OCI-M1 (cell line): ENCODE results near the gene SRR.

Experiments used
- DNase-seq: peaks from one replicate; lab custom pipeline; 2025; lab: John Stamatoyannopoulos, UW

The SRR gene

DNA sequence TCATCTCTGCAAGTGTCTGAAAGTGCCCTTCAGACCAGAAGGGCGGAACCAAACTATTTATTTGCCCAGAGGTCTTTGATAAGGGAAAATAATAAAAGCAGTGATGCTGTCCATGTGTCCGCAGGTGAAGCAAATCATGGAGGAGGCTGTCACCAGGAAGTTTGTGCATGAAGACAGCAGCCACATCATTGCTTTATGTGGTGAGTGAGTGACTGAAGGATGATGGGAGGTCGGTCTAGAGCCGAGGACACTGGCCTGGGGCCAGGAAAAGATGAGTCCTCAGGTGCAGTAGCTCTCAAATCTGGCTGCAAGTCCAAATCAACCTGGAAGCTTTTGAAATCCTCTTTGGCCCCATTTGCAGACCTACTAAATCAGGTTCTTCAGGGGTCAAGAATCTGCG, 39.7 kb downstream of the SRR start:
- DNase-seq, result no peak

DNA sequence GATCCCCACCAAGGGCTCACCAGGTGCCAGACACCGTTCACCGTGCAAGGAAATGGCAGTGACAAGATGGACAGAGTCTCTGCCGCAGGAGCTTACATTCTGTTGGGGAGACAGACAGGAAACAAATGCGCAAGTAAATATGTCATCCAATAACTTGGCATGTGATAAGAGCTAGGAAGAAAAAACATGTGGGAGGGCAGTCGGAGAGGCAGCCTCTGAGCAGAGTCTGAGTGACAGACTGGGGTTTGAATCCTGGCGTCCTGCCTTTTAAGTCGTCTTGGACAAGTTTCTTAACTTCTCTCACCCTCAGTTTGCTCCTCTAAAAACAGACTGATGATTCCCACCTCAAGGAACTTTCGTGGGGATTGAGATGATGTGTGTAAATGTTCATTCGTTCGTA, 40.8 kb downstream of the SRR start:
- DNase-seq, result no peak

DNA sequence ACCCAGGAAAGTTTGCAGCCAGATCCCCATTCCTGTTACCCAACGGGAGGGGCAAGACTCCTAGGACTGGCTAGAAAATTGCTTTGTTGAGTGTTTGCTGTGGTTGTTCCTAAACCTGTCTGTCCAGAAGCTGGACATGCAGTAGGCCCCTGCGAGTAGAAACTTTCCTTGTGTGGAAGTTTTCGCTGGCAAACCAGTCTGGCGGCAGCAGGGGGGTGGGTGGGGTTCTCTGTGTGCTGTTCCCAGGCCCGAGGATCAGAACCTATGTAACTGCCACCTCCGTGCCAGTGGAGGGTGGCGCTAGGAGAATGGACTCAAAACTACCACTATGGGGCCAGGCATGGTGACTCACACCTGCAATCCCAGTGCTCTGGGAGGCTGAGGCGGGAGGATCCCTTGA, 42.7 kb downstream of the SRR start:
- no peak for DNase-seq

DNA sequence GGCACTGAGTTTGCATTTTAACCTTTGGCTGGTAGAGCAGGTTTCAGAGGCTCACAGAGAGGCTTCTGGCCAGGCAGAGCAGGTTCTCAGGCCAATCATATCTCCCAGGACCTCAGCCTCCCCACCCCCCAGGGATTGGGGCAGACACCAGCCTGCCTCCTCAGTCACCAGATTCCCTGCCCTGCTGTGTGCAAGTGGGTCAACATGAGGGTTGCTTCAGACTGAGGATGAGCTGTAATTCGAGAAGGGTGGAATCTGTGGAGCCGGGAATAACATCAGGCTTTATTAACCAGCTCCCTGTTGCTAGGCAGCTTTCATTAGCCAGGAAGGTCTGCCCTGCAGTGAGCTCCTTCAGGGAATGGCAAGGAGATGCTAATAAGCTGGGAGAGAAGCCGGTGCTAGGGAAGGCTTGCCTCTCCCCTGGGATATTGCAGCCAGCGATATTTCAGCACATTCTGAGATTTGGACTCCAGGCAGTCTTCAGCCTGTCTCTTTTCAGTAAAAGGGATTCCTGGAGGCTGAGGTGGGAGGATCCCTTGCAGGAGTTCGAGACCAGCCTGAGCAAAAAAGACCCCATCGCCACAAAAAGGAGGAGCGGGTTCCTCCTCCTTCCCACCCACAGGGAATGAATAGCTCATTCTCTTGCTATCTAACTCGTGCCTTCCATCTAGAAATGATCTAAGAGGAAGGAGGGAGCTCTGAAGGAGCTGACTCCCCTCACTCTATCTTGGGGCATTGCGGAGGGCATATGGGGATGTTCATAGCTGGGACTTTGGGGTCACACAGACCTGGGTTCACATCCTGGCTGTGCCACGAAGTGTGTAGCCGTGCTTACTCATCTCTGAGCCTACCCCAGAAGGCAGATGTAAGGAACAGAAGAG, 44.3 kb downstream of the SRR start:
- no peak for DNase-seq

DNA sequence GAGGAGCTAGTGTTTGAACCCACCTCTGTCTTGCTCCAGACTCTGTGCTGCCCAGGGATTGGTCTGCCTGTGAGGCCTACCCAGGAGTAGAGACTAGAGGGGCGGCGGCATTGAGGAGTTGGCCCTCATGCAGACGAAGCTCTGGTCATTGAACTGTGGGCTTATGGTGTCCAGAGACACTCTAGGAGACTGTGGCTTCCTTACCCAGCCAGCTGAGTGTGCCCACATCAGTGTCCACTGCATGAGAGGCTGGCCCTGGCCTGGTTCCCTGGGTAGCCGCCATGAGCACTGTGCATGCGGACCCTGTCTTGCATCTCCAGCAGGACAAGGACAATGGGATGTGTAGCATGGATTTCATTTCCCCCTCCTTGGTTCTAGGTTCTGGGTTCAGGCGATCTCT, 47.5 kb downstream of the SRR start:
- DNase-seq, result no peak

DNA sequence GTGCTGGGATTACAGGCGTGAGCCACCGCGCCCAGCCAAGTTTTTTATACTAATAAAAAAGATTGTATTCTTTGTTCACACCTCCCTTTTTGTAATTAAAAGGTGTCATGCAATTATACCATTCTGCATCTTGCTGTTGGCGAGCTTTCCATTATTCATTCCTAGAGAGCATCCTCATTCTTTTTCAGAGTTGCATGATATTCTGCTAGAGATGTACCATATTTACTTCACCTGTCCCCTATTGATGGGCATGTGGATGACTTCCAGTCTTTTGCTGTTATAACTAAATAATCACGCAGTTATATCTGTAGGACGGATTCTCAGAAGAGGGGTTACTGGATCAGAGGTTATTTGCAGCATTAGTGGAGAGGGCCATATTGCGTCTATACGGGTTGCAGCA, 50.6 kb downstream of the SRR start:
- no peak for DNase-seq

DNA sequence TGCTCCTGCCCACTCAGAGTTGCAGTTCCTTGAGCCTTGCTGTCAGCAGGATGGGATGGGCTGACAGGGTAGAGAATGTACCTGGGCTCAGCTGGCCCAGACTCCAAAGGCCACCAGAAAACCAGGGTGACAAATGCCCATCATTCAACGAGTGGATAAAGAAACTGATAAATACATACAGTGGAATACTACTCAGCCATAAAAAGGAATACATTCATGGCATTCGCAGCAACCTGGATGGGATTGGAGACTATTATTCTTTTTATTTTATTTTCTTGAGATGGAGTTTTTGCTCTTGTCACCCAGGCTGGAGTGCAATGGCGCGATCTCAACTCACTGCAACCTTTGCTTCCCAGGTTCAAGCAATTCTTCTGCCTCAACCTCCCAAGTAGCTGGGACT, 53.5 kb downstream of the SRR start:
- no peak for DNase-seq

DNA sequence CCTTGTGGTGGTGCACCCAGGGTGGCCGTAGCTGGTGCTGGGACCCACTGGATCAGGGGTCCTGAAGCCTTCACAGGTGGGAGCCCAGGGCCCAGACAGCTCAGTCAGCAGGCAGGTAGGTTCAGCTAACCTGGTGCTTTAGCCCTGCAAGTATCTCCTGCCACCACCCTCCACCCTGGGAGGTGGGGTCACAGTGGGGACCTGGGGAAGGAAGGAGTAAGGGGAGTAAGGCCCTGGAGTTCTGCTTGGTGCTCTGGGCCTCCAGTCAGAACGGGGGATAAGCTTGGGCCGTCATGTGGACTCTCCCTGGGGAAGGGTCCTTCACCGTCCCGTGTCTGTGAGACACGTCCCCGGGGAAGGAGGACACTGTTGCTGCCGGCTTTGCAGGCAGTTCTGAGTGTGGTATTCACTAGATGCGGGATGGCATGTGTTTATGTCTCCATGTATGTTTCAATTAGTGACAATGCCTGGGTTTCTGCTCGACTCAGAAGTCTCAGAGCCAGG, 54.2 kb downstream of the SRR start:
- no peak for DNase-seq

DNA sequence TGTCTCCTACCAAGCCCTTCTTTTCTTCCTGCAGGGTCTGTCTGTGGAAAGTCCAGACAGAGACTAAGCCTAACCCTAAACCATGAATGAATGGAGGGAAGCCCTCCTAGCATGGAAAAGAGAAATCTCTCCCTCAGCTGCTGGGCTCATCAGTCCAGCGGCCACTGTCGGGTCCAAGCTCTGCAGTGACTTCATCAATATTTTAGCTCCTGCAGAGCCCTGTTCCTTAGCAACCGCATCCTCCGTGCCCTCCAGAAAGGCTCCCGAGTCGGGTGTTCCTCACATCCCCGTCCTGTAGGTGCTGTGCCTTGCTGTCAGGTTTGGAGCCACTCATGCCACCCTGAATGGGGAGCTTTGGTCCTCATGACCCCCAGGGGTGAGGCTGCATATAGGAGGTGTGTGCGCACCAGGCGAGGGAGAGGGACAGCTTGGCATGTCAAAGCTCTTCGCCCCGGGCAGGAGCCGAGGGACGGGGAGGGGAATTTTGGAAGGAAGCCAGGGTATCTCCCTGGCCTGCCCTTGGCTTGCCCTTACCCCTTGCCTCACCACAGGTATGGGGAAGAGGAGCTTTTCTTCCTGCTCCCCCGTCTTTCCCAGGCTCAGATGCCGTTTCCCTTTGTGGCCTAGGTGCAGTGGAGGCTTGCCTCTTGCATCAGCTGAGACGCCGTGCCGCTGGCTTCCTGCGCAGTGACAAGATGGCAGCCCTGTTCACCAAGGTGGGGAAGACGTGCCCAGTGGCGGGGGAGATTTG, 57.4 kb downstream of the SRR start:
- no peak for DNase-seq

DNA sequence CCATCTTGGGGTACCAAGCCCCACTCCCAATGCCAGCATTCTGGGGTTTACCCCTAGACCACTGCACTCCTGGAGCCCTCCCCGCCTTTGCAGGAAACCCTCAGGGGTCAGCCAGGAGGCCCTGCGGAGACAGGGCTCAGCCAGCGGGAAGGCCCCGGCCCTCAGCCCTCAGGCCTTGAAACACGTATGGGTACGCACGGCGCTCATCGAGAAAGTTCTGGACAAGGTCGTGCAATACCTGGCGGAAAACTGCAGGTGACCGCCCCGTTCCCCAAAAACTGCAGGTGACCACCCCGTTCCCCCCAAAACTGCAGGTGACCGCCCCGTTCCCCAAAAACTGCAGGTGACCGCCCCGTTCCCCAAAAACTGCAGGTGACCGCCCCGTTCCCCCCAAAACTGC, 58.3 kb downstream of the SRR start:
- DNase-seq, result no peak

DNA sequence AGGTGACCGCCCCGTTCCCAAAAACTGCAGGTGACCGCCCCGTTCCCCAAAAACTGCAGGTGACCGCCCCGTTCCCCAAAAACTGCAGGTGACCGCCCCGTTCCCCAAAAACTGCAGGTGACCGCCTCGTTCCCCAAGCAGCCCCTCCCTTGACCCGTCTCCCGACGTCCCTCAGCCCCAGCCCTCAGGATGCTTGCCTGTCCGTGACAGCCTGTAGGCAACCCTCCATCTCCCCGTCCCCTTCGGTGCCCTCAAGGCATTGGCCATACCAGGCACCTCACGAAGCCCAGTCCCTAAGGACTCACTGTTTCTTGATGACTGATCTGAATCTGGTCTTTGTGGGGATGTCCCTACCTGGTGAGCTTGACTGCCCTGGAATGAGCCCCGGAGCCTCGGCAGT, 58.7 kb downstream of the SRR start:
- DNase-seq, result no peak

DNA sequence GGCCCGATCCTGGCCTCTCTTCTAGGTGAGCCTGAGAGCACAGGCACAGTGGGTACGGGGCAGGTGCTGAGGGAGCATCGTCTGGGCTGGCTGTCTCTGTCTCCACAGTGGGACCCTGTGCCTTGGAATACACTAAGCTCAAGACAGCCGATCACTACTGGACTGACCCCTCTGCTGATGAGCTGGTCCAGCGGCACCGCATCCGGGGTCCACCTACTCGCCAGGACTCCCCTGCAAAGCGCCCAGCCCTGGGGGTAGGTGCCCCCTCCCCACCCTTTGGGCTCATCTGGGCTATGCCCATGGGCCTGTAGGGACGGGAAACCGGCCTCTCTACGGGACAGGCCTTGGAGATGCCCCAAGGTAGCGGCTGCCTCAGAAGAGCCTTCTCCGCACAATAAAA, 59.1 kb downstream of the SRR start:
- no peak for DNase-seq

DNA sequence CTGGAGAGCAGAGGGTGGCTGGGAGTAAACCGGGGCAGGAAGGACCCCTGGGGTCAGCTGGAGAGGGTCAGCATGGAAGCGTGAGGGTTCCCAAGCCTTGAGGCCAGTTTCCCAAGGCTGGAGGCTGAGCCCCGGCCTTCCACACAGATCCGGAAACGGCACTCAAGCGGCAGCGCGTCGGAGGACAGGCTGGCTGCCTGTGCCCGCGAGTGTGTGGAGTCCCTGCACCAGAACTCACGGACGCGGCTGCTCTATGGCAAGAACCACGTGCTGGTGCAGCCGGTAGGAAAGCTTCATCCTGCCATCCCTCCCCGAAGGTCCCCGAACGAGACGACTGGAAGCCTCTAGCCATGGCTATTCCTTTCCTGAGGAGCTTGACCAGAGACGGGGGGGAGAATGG, 59.6 kb downstream of the SRR start:
- no peak for DNase-seq

DNA sequence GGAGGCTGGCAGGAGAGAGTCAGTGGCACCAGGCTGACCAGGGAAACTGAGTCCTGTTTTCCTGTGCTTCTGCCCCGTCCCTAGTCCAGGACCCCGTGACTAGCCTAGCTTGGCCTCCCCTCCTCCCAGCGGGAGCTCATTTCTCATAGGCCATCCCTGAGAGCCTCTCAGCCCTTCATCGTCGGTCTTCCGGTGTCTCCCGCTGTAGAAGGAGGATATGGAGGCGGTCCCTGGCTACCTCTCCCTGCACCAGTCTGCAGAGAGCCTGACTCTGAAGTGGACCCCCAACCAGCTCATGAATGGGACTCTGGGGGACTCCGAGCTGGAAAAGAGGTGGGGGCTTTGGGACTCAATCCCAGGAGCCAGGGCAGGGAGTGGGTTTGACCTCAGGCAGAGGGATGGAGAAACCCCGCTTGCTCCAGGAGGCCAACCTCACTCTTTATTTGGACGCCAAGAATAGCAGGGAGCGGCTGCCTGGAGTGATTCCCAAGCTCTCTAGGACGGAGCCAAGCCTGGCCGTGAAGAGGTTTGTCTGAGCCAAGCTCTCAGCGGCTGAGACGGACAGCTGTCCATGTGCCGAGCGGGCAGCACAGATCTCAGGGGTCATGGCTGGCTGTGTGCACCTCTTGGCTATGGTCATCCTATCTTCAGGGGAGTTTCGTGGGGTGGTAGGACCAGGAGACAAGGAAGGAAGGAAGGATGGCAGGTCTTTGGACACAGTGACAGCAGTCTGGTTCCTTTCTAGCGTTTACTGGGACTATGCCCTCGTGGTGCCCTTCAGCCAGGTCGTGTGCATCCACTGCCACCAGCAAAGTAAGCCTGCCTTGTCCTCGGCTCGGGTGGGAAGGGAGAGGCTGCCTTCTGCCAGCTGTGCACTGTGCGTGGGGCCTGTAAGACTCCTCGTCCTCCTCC, 60.4 kb downstream of the SRR start:
- no peak for DNase-seq

DNA sequence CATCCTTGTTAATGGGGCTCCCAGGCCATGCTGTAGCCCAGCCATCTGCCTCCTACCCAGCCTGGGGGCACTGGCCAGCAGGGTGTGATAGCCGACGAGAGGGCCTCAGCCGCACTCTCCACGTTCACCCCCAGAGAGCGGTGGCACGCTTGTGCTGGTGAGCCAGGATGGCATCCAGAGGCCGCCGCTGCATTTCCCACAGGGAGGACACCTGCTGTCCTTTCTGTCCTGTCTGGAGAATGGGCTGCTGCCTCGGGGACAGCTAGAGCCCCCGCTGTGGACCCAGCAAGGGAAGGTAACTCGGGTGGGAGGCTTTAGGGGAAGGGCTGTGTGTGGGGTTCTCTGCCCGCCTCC, 61.0 kb downstream of the SRR start:
- no peak for DNase-seq

DNA sequence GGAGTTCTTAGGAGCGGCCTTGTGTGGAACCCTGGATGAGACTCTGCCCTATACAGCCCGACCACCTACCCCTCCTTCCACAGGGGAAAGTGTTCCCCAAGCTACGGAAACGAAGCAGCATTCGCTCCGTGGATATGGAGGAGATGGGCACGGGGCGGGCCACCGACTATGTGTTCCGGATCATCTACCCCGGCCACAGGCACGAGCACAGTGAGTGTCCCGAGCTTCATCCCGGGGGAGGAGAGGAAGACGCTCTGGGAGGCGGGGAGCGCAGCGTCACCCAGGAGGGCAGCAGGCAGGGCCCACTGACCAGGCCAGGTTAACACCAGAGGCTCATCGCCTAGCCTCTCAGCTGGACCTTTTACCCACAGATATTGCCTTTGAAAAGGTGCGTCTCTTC, 61.4 kb downstream of the SRR start:
- no peak for DNase-seq

DNA sequence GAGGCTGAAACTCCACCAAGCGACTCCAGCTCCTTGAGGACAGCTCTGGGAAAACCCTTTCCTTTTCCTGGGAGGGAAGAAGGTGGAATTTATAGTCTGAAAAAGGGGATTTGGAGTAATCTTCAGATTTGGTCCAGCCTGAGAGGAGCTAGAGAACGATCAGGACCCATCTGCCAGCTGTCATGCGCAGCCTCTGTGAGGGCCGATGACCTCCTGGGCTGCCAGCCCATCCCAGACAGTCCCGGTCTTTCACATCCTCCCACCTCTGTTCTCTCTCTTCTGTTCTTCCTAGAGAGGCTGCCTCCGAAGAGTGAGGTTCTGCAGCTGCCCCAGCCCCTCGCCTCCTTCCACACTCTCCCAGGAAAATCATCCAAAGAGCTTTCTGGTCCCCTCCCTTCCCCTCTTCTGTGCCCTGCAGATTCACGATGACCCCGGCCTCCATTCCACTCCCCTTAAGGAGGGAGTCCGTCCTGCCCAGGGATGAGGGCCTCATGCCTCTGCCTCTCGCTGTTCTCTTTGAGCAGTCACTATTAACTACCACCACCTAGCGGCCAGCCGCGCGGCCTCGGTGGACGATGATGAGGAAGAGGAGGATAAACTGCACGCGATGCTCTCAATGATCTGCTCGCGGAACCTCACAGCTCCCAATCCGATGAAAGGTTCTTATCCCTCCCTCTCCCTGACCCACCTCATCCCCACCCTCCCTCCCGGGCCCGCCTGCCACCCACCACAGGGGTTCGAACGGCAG, 63.2 kb downstream of the SRR start:
- no peak for DNase-seq

DNA sequence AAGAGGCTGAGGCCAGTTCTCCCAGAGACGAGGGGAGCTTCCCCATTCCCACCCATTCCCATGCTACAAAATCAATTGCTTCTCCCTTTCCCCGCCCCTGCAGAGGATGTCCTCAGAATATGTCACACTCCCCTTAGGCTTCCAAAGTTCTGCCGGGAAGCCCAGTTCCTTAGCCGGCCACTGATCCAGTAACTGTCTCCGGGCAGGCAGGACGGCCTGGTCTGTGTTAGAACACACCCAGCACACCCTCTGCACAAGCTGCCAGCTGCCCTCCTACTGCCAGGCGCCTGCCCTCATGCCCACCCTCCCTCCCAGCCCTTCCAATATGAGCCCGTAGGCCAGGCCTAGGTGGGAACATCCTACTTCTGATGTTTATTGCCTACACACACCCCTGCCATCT, 64.6 kb downstream of the SRR start:
- no peak for DNase-seq

DNA sequence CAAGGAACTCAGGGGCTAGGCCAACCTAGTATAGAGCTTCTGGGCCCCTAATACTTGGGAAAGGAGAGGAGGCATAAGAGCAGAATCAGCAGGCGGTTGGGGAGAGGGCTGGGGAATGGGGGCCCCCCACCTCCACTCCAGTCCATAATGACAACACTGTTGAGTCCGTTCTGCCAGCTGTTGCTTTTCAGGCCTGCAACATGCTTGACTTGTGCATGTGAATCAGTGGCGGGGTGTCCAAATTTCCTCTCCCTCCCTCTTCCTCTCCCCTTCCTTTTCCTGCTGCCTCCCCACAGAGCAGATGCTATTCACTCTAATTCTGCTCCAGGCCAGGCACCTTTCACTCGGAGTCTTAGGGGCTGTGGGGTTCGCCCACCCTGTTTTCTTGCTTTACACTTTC, 65.3 kb downstream of the SRR start:
- DNase-seq, result no peak

DNA sequence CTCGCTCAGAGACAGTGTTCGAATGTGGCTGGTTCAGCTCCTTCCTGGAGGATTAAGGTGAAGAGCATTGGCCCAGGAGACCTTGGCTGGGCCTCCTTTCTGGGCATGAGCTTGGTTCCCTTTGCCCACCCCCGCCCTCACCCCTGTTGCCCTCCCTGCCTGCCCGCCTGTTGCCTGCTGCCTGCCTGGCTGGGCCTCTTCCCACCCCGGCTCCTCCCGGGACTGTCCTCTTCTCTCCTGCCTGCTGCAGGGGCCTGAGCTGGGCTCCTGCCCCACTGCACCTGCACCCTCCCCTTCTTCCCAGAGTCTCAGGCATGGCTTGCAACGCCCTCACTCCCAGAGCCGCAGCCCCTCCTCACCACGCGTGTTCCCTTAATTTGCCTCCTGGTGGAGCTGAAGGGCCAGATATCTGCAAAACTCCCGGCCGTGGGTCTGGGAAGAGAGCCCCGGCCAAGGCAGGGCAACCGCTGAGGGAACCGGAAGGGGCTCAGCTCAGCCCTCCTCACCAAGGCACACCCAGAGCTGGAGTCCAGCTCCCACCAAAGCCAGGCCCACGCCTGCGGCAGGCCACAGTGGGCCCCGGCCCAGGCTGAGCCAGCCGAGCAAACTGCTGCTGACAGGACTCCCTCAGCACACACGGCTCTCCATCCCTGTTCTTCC, 65.9 kb downstream of the SRR start:
- no peak for DNase-seq

DNA sequence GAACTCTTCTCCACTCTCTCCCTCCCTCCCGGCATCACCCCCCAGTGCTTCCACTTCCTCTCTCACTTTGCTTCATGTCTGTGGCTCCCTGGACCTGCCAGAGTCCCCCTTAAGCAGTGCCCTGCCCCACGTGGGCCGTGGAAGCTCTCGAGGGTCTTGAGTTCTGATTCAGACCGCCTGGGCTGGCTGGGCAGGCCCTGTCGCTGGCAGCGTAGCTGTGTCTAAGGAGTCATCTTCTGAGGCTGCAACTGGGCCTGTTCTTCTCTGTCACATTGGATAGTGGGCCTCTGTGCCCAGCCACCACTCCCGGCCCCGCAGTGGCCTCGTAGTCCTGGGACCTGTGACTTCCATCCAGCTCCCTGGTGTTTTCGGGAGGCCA, 66.5 kb downstream of the SRR start:
- DNase-seq, result no peak
